Endodermal cell (in vitro differentiated cells): ENCODE measurements around the gene WIPF1. TPM values are rescaled to one million over a fixed set of nuclear protein-coding genes. Genes with fewer than 3 reads are reported as not detected.

Experiments
- DNase-seq: peaks from one replicate; pipeline ENCODE4 v3.0.0-alpha.2; 2017
- H3K27ac ChIP-seq: 2 replicates; pipeline ENCODE4 v1.5.1; 2013; ENCODE audit warnings: mild to moderate bottlenecking, low read depth, low read length, moderate library complexity
- H3K27me3 ChIP-seq: 2 replicates; pipeline ENCODE4 v1.6.1; 2013; ENCODE audit warnings: mild to moderate bottlenecking, low read length, moderate library complexity; ENCODE audit not compliant: insufficient read depth, control insufficient read depth, poor library complexity, severe bottlenecking
- H3K36me3 ChIP-seq: 2 replicates; pipeline ENCODE4 v1.7.0; 2013; ENCODE audit warnings: mild to moderate bottlenecking, low read length, moderate library complexity; ENCODE audit not compliant: control insufficient read depth, insufficient read depth
- H3K4me1 ChIP-seq: one replicate; pipeline ENCODE4 v1.7.0; 2013; ENCODE audit warnings: low read length; ENCODE audit not compliant: control insufficient read depth, insufficient read depth
- H3K4me3 ChIP-seq: 2 replicates; pipeline ENCODE4 v1.5.1; 2013; ENCODE audit warnings: mild to moderate bottlenecking, low read length, moderate library complexity
- H3K9ac ChIP-seq: 2 replicates; pipeline ENCODE4 v1.6.1; 2013; ENCODE audit warnings: mild to moderate bottlenecking, low read length, moderate library complexity; ENCODE audit not compliant: poor library complexity, severe bottlenecking; ENCODE audit errors: extremely low read depth
- H3K9me3 ChIP-seq: 2 replicates; pipeline ENCODE4 v1.6.1; 2013; ENCODE audit warnings: mild to moderate bottlenecking, low read length, moderate library complexity; ENCODE audit not compliant: control insufficient read depth
- H3K27ac Mint-ChIP-seq: 2 replicates; pipeline ENCODE4 v1.8.0; 2020; ENCODE audit warnings: mixed read lengths
- H3K27me3 Mint-ChIP-seq: 2 replicates; pipeline ENCODE4 v1.8.0; 2021; ENCODE audit warnings: mild to moderate bottlenecking, mixed read lengths; ENCODE audit not compliant: insufficient read depth
- H3K36me3 Mint-ChIP-seq: 2 replicates; pipeline ENCODE4 v1.8.0; 2020; ENCODE audit warnings: low read depth, mixed read lengths
- H3K4me1 Mint-ChIP-seq: 2 replicates; pipeline ENCODE4 v1.8.0; 2020; ENCODE audit warnings: mixed read lengths
- H3K4me3 Mint-ChIP-seq: 2 replicates; pipeline ENCODE4 v1.8.0; 2020; ENCODE audit warnings: mild to moderate bottlenecking, moderate library complexity, mixed read lengths
- H3K9me3 Mint-ChIP-seq: 2 replicates; pipeline ENCODE4 v1.8.0; 2020; ENCODE audit warnings: mild to moderate bottlenecking, mixed read lengths
- CTCF ChIP-seq: fragments of 200-600 bp; sonication (generic); conservative IDR thresholded peaks from 2 replicates; pipeline ENCODE4 v1.5.0; 2021; ENCODE audit warnings: antibody characterized with exemption, mild to moderate bottlenecking
- WGBS, 2 experiments: methylation state at CpG; one replicate each; pipeline versions ENCODE4 v1.1.5 to v1.1.7; 2013; ENCODE audit warnings: missing lambda C conversion rate in 2 of 2, mixed read lengths in 1 of 2; ENCODE audit not compliant: insufficient coverage in 1 of 2, insufficient read length in 1 of 2; 5-methylcytosine and 5-hydroxymethylcytosine counted together
- total RNA-seq, 2 donors: library from RNA; stranded (reverse); fragmentation: NEBNext Ultra II Directional in 1 of 2; extraction: Animal tissue kit (Norgen Biotek cat#: 25700) in 1 of 2; gene quantifications; 2 replicates in 1 of 2; 3 replicates in 1 of 2; pipeline ENCODE4 v1.2.1, GENCODE V29; 2021

The WIPF1 gene
- total RNA-seq, 2 donors from 2014 or later, result 21.5 to 28.5 TPM

GRCh38 chr2:174643356-174643755, 45.8 kb upstream of the WIPF1 start:
- Histone ChIP-seq H3K4me1 (no peaks in the 10 kb centered on the region), H3K36me3 (no peaks in the 10 kb centered on the region), H3K27me3 (no peaks in the 10 kb centered on the region), H3K9me3 (no peaks in the 10 kb centered on the region), H3K4me3 (no peak overlapping the region), H3K27ac (no peak overlapping the region), H3K9ac (no peak overlapping the region)
- Mint-ChIP-seq H3K27me3 (no peaks in the 10 kb centered on the region), H3K4me1 (no peaks in the 10 kb centered on the region), H3K27ac (no peak overlapping the region), H3K36me3 (no peaks in the 10 kb centered on the region), H3K9me3 (no peaks in the 10 kb centered on the region), H3K4me3 (no peak overlapping the region)
- no peak for TF ChIP-seq CTCF
- WGBS, 2 experiments, result 93 to 98% methylated on average over 3 to 5 of the region's 6 CpGs
- DNase-seq, result no peak

- 100% methylated on average over 1 of the region's 1 CpG; no CpG with 5 or more reads in 1 of the 2 experiments for WGBS, 2 experiments
- Histone ChIP-seq H3K9ac (no peak overlapping the region), H3K4me1 (no peaks in the 10 kb centered on the region), H3K4me3 (no peak overlapping the region), H3K36me3 (no peaks in the 10 kb centered on the region), H3K27me3 (no peaks in the 10 kb centered on the region), H3K9me3 (no peaks in the 10 kb centered on the region), H3K27ac (no peak overlapping the region)
- no peaks in the 10 kb centered on the region for H3K9me3 Mint-ChIP-seq
- H3K27ac Mint-ChIP-seq, result no peak overlapping the region
- H3K36me3 Mint-ChIP-seq, result no peaks in the 10 kb centered on the region
- no peak for DNase-seq
- H3K4me3 Mint-ChIP-seq, result no peak overlapping the region
- H3K27me3 Mint-ChIP-seq, result no peaks in the 10 kb centered on the region
- TF ChIP-seq CTCF, result no peak
- no peaks in the 10 kb centered on the region for H3K4me1 Mint-ChIP-seq
These were observed 43.6 kb upstream of the WIPF1 start for GRCh38 chr2:174641168-174641567.

DNA sequence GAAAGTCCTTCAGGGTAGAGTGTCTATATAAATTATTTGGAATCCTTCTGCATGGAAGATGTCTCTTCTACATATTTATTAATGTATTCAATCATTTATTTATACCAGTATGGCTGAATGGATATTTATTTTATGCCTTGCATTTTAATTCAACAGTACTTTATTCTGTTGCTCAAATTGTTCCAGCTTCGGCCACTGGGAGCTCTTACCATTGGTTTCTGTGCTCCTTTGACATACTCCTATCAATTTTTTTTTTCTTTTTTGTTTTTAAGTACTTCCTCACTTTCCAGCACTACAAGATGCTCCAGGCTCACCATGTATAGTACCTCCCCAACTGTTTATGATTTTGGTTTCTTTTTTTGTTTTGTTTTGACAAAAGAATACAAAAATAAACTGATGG, 39.4 kb upstream of the WIPF1 start:
- Histone ChIP-seq H3K36me3 (no peaks in the 10 kb centered on the region), H3K27ac (no peak overlapping the region), H3K4me3 (no peak overlapping the region), H3K4me1 (peaks cover 7% of the 10 kb centered on the region), H3K9me3 (no peaks in the 10 kb centered on the region), H3K9ac (no peak overlapping the region), H3K27me3 (no peaks in the 10 kb centered on the region)
- H3K9me3 Mint-ChIP-seq, result no peaks in the 10 kb centered on the region
- DNase-seq, result no peak
- no peak overlapping the region for H3K27ac Mint-ChIP-seq
- peak; percentile 38 for TF ChIP-seq CTCF
- H3K4me1 Mint-ChIP-seq, result peaks cover 14% of the 10 kb centered on the region
- 95 to 100% methylated on average over 1 of the region's 1 CpG for WGBS, 2 experiments
- H3K36me3 Mint-ChIP-seq, result no peaks in the 10 kb centered on the region
- no peaks in the 10 kb centered on the region for H3K27me3 Mint-ChIP-seq
- H3K4me3 Mint-ChIP-seq, result no peak overlapping the region
